ACHN (cell line): ENCODE data around the gene ATP5PD.
"Not testable (repeated sequence)": the region's sequence is repeated elsewhere in the genome, so short reads cannot be mapped to it uniquely, and the experiment has no call there.

ENCODE experiments used
- DNase-seq: peaks from one replicate; pipeline ENCODE4 v3.0.0-alpha.2; 2015
- in situ Hi-C: cut with HindIII; loops from 2 replicates; pipeline ENCODE4 v1.10.0; 2017; ENCODE audit warnings: low sequenced_read_pairs, low pct_ligation_motif_present, low pct_unique_long_range_greater_than_20kb

Gene ATP5PD

GRCh38 chr17:75061055-75061438 lies 14.3 kb upstream of the ATP5PD start:
- DNase-seq: no peak
- in situ Hi-C loops: no loop called here

DNA sequence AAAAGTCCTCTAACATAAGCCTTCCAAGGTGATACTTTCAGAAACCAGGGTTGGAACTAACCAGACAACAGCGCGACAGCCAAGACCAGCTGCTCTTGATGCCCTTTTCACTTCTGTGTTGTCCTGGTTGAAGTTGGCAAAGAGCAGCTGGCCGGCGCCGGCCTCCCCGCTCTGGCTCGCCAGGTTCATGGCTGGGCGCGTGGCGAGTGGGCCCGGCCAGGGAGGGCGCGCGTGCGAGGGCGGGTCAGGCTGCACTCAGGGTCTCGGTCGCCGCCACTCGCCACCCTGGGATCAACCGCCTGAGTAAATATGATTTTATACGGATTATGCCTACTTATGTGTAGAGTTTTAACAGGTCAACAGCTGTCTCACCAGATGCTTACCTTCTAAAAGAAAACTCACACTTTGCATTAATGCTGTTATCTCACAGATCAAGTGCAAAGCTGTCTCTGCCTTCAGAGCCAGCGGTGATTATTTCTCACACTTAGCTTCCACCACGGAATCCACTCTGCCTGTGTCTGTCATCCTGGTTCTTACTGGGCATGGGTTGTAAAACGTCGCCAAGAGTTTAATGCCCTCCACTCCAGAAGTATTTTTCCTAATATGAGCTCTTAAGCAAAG lies 13.8 kb upstream of the ATP5PD start:
- DNase-seq: no peak
- in situ Hi-C loops: no loop called here

DNA sequence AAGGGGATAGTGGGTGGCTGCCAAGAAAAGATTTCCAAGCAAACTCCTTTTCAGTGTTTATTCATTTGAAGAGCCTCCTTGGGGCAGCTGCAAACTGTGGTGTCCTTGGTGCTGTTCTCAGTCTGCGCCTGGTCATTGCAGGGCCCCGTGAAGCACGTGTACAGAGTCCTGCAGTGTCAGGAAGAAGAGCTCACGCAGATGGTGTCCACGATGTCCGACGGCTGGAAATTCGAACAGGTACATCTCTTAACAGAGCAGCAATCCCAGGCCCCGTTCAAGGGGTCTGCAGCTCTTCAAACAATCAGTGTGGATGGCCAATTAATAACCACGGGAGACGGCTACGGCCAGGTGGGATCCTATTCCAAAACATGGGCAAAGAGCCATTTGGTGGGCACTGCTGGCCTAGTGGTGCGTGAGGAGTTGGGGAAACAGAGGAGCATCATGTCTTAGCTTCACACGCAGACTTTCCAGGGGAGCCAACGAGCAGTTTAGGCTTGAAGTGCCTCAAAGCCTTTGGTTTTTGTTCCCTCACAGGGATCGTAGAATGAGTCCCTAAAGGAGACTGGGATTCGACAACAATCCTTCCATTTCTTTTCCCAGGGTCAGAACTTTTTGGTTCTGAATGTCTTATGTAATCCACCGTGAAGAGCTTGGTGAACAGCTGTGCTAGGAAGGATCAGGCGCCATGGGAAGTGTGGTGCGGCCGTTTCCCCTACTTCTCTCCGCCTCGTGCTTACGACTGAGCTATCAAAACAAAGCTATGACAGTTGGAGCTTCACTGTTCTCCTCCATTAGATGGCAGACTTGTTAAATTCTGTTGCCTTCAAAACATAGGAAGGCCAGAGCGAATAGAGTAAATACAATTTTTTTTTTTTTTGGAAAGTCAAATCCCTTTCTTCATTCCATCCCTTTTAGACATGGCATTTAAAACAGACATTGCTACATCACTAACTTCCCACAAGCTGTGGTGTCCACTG lies 12.9 kb upstream of the ATP5PD start:
- DNase-seq: peak; percentile 64
- in situ Hi-C loops: loop anchor here (10.0 kb wide), 1 partner anchor 65 kb away; no protein-coding TSS in a partner anchor

DNA sequence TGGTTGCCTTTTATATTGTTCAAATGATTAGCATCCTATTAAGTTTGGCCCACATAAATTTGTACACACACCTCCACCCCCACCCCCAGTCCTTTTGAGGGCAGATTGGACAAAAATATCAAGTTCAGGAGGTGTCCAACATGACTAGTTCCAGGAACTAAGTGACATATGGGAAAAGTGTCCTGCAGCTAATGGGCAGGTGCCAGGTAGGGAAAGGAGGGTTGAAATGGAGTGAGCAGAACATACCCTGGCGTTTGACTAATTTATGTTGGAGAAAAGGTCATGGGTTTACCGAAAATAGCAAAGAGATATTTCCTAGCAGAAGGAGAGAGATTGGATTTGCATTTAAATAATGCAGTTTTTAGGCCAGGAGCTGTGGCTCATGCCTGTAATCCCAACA lies 5.2 kb upstream of the ATP5PD start:
- no peak for DNase-seq
- in situ Hi-C loops: loop anchor here (10.0 kb wide), 1 partner anchor 73 kb away; no protein-coding TSS in a partner anchor

GRCh38 chr17:75049706-75050105 lies 2.9 kb upstream of the ATP5PD start:
- in situ Hi-C loops: loop anchor here (10.0 kb wide), 1 partner anchor 75 kb away; no protein-coding TSS in a partner anchor
- no peak for DNase-seq

DNA sequence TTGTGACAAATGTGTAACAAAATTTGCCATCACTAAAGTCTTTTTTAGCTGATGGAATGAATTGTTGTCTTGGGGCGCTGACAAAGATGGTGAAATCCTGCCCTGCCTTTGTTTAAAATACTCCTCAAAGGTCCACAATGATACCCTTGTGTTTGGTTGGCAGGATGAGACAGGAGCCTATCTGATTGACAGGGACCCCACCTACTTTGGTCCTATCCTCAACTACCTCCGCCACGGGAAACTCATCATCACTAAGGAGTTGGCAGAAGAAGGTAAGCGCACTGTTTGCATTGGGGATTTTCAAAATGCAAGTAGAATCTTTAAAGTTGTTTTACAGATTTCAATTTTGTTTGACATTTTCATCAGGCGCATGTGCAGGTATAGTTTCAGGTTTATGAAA lies 2.3 kb upstream of the ATP5PD start:
- in situ Hi-C loops: no loop called here
- no peak for DNase-seq

GRCh38 chr17:75048249-75048878 lies 1.6 kb upstream of the ATP5PD start:
- DNase-seq: no peak
- in situ Hi-C loops: no loop called here

GRCh38 chr17:75047398-75048098 lies 779 bp upstream of the ATP5PD start:
- peak; percentile 18 for DNase-seq
- in situ Hi-C loops: no loop called here

DNA sequence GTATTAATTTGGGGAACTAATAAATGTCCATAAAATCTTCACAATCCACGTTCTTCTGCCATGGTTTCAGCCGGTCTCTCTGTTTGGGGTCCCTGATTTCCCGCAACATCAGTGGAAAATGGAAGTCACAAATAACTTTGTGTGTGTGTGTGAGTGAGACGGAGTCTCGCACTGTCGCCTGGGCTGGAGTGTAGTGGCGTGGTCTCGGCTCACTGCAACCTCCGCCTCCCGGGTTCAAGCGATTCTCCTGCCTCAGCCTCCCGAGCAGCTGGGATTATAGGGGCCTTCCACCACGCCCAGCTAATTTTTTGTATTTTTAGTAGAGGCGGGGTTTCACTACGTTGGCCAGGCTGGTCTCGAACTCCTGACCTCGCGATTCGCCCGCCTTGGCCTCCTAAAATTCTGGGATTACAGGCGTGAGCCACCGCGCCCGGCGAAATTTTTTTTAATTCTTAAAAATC lies 793 bp downstream of the ATP5PD start:
- in situ Hi-C loops, DNase-seq: not testable (repeated sequence)

- in situ Hi-C loops: no loop called here
These were observed 2.1 kb downstream of the ATP5PD start for GRCh38 chr17:75044716-75045115.

GRCh38 chr17:75043789-75044188 lies 3.0 kb downstream of the ATP5PD start:
- in situ Hi-C loops: not testable (repeated sequence)

More at GRCh38 chr17:75044716-75045115, 2.1 kb downstream of the ATP5PD start:
- no peak for DNase-seq

GRCh38 chr17:75041656-75042280 lies 5.0 kb downstream of the ATP5PD start:
- no peak for DNase-seq
- in situ Hi-C loops: no loop called here

More at GRCh38 chr17:75043789-75044188, 3.0 kb downstream of the ATP5PD start:
- DNase-seq: not testable (repeated sequence)

DNA sequence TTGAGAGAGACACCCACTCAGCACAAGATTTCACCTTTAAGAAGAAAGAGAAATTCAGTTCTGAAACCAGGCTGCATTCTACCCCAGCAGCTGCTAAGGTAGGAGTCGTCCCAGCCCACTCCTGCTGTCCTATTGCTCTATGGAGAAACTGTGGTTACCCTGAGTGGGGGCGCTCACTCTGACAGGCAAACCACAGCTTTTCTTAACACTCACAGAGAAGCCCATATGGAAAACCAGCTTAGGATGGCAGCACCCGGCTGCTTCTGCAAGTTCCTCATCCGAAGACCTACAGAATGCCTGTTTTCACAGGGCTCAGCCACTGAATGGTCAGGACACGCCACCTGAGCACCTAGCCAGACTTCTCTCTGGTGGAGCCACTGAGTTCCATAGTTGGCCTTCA lies 7.5 kb downstream of the ATP5PD start:
- DNase-seq: no peak
- in situ Hi-C loops: no loop called here

DNA sequence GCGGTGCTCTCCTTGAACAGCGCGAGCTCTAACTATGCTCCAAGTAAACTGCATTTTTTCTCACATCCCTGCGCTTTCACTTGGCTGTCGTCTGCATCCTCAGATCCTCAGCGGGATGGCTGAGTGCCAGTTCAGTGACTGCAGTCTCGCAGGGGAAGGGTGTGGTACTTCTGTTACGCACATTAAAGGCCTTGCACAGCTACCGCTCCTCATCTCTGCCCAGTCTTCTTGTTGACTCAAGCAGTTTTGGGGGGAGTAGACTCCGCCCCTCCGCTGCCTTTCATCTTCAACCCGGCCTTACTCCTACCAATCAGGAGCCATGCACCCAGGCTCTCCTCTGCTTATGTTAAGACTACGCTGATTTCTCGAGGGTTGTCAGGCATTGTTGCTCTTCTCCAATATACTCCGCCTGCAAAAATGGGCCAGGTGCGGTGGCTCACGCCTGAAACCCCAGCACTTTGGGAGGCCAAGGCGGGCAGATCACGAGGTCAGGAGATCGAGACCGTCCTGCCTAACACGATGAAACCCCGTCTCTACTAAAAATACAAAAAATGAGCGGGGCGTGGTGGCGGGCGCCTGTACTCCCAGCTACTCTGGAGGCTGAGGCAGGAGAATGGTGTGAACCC lies 10.0 kb downstream of the ATP5PD start:
- in situ Hi-C loops: no loop called here
- no peak for DNase-seq

DNA sequence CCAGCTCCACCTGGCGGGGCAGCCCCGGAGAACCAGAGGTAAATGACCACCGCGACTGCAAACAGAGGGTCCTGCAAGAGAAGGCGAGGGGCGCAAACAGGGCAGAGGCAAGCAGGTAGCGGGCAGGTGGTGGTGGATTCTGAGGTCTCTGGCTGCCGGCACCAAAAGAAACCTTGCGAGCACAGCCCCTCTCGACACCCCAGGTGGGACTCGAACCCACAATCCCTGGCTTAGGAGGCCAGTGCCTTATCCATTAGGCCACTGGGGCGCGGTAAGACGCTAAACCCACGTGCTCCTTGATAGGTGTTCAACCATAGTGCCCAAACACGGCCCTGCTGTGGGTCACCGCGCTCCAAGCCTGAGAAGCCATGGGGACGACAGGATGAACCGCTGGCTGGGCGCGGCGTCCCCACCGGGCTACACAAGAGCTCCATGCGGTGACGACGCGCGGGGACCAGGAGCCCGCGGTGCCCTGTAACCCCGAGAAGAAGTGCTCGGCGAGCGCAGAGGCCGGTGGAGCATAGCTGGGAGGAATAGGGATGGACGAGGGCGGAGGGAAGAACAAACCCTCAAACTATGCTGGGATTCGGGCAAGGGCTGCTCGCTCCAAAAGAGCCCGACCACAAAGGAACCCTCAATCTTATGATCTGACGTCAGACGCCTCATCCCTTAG lies 12.4 kb downstream of the ATP5PD start:
- peak; percentile 91 for DNase-seq
- in situ Hi-C loops: no loop called here

GRCh38 chr17:75033346-75034235 lies 13.2 kb downstream of the ATP5PD start:
- peak; percentile 94 for DNase-seq
- in situ Hi-C loops: no loop called here
